Measurements from ENCODE around the gene CRELD2. TPM values are rescaled to one million over a fixed set of nuclear protein-coding genes. Genes with fewer than 3 reads are reported as not detected.

Gene CRELD2
- total RNA-seq, 4 donors from 2014 or later, result 9.3 to 29.4 (median 21.5) TPM

DNA sequence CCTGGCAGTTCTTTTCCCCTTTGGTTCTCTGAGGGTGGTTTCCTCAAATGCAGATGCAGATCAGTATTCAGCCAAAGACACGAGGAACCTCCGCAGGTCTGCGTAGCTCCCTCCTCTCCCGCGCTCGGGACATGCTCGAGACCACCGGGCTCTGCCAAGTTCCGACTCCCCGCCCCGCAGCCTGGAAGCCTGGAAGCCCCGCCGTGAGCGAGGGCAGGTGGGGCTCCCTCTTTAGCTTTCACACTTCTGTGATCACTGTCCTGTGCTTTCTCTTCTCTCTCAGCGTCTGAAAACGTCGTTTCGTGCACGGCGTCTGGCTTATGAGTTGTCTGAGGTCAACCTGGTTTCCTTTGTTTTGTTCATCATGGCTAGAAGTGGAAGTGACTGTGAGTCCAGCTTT, 38.2 kb upstream of the CRELD2 start:
- Histone ChIP-seq H3K27ac (no peak overlapping the region), H3K9me3 (no peaks in the 10 kb centered on the region), H3K4me1 (no peaks in the 10 kb centered on the region), H3K36me3 (peaks cover 19% of the 10 kb centered on the region), H3K4me3 (no peak overlapping the region), H3K27me3 (no peaks in the 10 kb centered on the region)
- TF ChIP-seq POLR2AphosphoS5 (IDR thresholded peaks at IDR 0.05) (no peak), EP300 (IDR thresholded peaks at IDR 0.05) (no peak), POLR2A (IDR thresholded peaks at IDR 0.05) (no peak)
- TF ChIP-seq, protein P1, sequence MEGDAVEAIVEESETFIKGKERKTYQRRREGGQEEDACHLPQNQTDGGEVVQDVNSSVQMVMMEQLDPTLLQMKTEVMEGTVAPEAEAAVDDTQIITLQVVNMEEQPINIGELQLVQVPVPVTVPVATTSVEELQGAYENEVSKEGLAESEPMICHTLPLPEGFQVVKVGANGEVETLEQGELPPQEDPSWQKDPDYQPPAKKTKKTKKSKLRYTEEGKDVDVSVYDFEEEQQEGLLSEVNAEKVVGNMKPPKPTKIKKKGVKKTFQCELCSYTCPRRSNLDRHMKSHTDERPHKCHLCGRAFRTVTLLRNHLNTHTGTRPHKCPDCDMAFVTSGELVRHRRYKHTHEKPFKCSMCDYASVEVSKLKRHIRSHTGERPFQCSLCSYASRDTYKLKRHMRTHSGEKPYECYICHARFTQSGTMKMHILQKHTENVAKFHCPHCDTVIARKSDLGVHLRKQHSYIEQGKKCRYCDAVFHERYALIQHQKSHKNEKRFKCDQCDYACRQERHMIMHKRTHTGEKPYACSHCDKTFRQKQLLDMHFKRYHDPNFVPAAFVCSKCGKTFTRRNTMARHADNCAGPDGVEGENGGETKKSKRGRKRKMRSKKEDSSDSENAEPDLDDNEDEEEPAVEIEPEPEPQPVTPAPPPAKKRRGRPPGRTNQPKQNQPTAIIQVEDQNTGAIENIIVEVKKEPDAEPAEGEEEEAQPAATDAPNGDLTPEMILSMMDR (IDR thresholded peaks at IDR 0.05), result no peak
- DNase-seq (ENCODE audit: low spot score in 2 of 2), result no peak
- 78% methylated on average over 20 of the region's 20 CpGs for WGBS

DNA sequence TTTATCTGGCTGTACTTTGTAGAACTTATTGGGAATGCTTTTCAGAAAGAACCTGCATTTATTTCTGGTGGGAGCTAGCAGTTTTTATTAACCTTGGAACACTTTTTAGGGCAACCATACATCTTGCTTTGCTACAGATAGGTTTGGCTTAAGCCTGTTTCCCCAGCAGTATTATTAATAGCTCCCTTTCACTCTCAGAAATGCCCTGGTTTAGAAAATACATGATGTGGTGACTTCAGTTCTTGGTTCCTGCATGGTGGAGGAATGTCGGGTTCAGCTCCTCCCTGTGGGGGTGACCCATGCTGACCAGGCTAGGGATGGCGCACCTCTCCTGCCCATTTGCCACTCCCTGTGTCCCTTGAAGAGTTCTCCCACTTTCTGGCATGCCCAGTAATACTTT, 36.6 kb upstream of the CRELD2 start:
- no peak overlapping the region for H3K4me3 ChIP-seq
- no peak for DNase-seq (ENCODE audit: low spot score in 2 of 2)
- peaks cover 35% of the 10 kb centered on the region for H3K36me3 ChIP-seq
- no peaks in the 10 kb centered on the region for H3K9me3 ChIP-seq
- TF ChIP-seq, protein P1 (IDR thresholded peaks at IDR 0.05), result no peak
- no peak for TF ChIP-seq POLR2AphosphoS5 (IDR thresholded peaks at IDR 0.05)
- TF ChIP-seq POLR2A (IDR thresholded peaks at IDR 0.05), result no peak
- no peak for TF ChIP-seq EP300 (IDR thresholded peaks at IDR 0.05)
- no peak overlapping the region for H3K27ac ChIP-seq
- 93% methylated on average over 2 of the region's 2 CpGs for WGBS
- H3K27me3 ChIP-seq, result no peaks in the 10 kb centered on the region
- no peaks in the 10 kb centered on the region for H3K4me1 ChIP-seq

DNA sequence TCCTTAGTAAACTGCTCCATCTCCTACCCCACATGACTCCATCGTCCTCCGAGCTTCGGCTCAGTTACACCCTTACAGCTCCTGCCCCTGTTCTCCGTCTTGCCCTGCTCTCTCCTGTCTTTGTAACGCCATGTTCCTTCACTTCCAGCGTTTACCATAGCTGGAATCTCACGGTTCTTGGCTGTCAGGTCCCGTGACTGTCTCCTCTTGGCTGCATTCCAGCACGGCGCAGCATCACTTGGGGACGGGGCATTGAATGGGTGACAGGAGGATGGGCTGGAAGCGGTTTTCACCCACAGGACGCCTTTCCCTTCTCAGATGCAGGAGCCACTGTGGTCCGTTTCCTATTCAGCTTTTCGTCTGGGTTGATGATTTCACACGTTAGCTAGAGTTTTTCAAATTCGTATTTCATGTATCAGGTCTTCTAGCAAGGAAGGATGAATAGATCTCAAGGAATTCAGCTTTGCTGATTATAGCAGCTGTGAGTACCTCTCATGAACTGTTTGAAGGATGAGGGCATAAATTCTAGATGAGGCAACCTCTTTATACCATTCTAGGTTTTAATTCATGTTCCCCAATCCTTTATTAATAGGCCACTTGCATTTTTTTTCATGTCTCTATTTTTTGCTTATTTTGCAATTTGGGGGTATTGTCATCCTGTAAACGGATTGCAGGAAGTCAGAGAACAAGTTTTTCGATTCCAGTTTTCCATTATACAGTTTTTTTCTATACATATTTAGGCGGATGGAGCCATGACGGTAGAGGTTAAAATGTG, 35.7 kb upstream of the CRELD2 start:
- Histone ChIP-seq H3K27ac (no peak overlapping the region), H3K9me3 (no peaks in the 10 kb centered on the region), H3K4me1 (no peaks in the 10 kb centered on the region), H3K36me3 (peaks cover 42% of the 10 kb centered on the region), H3K4me3 (no peak overlapping the region), H3K27me3 (no peaks in the 10 kb centered on the region)
- WGBS, result 89% methylated on average over 21 of the region's 21 CpGs
- no peak for DNase-seq (ENCODE audit: low spot score in 2 of 2)
- TF ChIP-seq, protein P1 (IDR thresholded peaks at IDR 0.05), result no peak
- TF ChIP-seq EP300 (IDR thresholded peaks at IDR 0.05), result no peak
- TF ChIP-seq POLR2AphosphoS5 (IDR thresholded peaks at IDR 0.05), result no peak
- TF ChIP-seq POLR2A (IDR thresholded peaks at IDR 0.05), result no peak

DNA sequence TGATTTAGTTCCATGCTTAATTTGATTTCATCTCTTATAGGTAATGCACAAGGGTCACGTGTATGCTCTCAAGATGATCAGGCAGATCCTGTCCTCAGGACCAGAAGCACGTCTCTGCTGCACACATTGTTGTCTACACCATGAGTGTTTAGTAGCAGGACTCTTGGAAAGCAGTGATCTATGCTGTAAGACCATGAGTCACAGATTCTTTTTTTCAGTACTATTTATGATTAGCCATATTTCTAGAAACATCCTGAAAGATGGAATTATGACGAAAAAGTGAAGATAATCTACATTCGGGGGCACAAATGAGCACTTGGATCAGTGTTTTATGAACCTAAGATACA, 35.2 kb upstream of the CRELD2 start:
- Histone ChIP-seq H3K36me3 (peaks cover 43% of the 10 kb centered on the region), H3K27ac (no peak overlapping the region), H3K4me1 (no peaks in the 10 kb centered on the region), H3K27me3 (no peaks in the 10 kb centered on the region), H3K4me3 (no peak overlapping the region), H3K9me3 (no peaks in the 10 kb centered on the region)
- no peak for DNase-seq (ENCODE audit: low spot score in 2 of 2)
- TF ChIP-seq EP300 (IDR thresholded peaks at IDR 0.05) (no peak), POLR2A (IDR thresholded peaks at IDR 0.05) (no peak), POLR2AphosphoS5 (IDR thresholded peaks at IDR 0.05) (no peak)
- TF ChIP-seq, protein P1 (IDR thresholded peaks at IDR 0.05), result no peak
- WGBS, result 99% methylated on average over 4 of the region's 4 CpGs

DNA sequence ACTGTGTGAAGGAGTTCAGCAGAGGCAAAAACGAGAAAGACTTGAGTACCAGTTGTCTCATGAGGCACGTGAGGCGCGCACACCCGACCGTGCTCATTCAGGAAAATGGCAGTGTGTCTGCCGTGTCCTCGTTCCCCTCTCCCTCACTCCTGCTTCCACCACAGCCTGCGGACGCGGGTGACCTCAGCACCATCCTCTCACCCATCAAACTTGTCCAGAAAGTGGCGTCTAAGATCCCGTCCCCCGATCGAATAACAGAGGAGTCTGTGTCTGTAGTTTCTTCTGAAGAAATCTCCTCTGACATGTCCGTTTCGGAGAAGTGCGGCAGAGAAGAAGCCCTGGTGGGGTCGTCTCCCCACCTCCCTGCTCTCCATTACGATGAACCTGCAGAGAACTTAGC, 34.4 kb upstream of the CRELD2 start:
- Histone ChIP-seq H3K27ac (no peak overlapping the region), H3K27me3 (no peaks in the 10 kb centered on the region), H3K36me3 (peaks cover 51% of the 10 kb centered on the region), H3K4me1 (no peaks in the 10 kb centered on the region), H3K4me3 (no peak overlapping the region), H3K9me3 (no peaks in the 10 kb centered on the region)
- TF ChIP-seq EP300 (IDR thresholded peaks at IDR 0.05), result no peak
- TF ChIP-seq POLR2AphosphoS5 (IDR thresholded peaks at IDR 0.05), result no peak
- TF ChIP-seq, protein P1 (IDR thresholded peaks at IDR 0.05), result no peak
- TF ChIP-seq POLR2A (IDR thresholded peaks at IDR 0.05), result no peak
- no peak for DNase-seq (ENCODE audit: low spot score in 2 of 2)
- WGBS, result 98% methylated on average over 20 of the region's 20 CpGs

Measured in suprapubic skin (tissue), 4 donors.